DMS53 (cell line): ENCODE measurements around the gene EEIG1.

Experiments used
- DNase-seq: peaks from one replicate; lab custom pipeline; 2025; lab: John Stamatoyannopoulos, UW

EEIG1 gene

GRCh38 chr9:127959841-127960409, 20.9 kb downstream of the EEIG1 start:
- no peak for DNase-seq

- DNase-seq = no peak
Observed at GRCh38 chr9:127959398-127959797, 21.4 kb downstream of the EEIG1 start.

DNA sequence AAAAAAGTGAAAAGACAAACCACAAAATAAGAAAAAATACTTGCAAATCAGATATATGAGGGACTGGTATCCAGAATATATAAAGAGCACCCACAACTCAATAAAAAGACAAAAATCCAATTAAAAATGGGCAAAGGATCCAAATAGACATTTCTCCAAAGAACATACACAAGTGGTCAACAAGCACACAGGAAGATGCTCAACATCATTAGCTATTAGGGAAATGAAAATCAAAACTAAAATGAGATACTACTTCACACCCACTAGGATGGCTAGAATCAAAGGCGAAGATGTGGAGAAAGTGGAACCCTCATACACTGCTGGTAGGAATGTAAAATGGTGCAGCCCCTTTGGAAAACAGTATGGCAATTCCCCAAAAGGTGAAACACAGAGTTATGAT, 22.1 kb downstream of the EEIG1 start:
- DNase-seq = no peak

DNA sequence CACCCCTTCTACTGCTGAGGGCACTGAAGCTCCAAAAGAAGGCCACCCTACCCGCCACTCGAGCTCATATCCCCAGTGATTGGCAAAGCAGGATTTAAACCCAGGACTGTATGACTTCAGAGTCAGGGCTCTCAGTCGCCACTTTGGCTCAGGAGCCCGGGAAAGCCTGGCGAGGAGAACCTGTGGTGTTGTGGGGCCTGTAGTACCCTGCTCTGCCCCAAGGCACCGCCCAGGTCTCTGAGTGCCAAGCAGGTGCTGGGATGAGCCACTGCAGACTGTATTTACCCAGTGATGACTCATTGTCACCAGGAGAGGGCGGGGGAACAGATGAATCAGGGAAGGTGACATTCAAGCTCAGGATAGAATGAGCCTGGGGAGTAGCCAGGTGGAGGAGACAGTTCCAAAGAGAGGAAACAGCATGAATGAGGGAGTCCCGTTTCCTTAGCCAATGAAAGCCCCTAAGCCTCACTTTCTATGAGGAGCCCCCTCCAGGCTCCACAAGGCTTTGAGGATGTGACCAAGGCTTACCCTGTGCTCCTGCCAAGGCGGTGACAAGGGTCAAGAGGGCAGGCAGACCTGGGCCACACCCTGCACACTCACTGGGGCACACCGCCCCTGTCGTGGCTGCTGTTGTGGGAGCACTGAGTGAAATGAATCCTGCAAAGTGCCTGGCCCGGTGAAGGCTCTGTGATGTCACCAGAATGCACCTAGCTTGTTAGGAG, 25.3 kb downstream of the EEIG1 start:
- peak; percentile 99 for DNase-seq

- DNase-seq = peak; percentile 59
Observed at GRCh38 chr9:127954831-127955293, 25.9 kb downstream of the EEIG1 start.

GRCh38 chr9:127953768-127954505, 26.9 kb downstream of the EEIG1 start:
- no peak for DNase-seq

- DNase-seq = no peak
Observed at GRCh38 chr9:127953154-127953553, 27.6 kb downstream of the EEIG1 start.

- no peak for DNase-seq
Observed at GRCh38 chr9:127950513-127951289, 30.1 kb downstream of the EEIG1 start.

GRCh38 chr9:127949827-127950512, 30.8 kb downstream of the EEIG1 start:
- no peak for DNase-seq

DNA sequence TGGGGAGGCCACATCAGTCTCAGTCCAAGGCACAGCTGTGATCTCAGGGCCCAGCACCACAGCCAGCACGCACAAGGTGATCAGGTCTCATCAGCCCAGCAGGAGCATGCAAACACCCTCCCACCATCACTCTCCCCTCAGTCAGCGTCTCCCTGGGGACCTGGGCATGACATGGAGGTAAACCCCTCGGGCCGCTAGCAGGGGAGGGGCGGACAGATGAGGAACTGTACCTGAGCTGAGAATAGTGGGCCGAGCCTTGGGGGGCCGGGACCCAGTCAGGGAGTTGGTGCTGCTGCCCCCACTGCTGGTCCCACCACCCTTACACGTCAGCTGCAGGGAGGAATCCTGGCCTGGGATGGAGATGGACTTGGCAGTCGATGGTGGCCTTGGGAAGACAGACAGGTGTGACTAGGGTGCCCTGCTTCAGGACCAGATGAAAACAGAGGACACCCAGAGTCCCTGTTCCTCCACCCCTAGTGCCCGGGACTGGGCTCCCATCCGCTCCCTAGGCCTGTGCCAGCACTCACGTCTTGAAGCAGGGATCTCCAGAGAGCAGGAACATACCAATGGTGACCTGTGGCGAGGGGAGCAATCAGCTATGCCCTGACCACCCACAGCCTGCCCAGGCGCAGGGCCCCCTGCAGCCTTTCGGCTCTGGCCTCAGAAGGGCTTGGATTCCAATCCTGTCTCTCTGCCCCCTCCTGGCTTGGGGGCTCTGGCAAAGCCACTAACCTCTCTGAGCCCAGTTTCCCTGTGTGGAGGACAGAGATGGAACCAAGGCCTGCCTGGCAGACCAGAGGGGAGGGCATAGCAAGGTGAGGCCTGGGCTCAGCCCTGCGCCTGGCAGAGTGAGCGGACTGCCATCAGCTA, 32.7 kb downstream of the EEIG1 start:
- no peak for DNase-seq

DNA sequence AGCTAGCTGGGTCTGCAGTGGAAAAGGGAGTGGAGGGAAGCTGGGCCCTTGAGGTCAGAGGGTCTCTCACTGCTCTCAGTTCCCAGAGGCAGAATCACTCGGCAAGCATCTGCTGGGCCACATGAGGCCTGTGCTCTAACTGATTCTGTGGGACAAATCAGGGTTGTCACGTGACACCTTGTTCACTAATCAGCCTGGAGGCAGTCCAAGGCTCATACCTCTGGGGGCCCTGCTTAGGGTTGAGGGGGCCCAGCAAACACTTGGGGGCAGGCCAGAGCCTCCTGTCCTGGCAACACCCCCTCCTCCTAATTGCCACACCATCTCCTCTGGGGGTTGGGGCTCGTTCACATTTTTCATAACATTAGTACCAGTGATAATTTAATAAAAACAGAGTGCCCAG, 34.1 kb downstream of the EEIG1 start:
- DNase-seq = no peak

- no peak for DNase-seq
Observed at GRCh38 chr9:127945942-127946341, 34.8 kb downstream of the EEIG1 start.

DNA sequence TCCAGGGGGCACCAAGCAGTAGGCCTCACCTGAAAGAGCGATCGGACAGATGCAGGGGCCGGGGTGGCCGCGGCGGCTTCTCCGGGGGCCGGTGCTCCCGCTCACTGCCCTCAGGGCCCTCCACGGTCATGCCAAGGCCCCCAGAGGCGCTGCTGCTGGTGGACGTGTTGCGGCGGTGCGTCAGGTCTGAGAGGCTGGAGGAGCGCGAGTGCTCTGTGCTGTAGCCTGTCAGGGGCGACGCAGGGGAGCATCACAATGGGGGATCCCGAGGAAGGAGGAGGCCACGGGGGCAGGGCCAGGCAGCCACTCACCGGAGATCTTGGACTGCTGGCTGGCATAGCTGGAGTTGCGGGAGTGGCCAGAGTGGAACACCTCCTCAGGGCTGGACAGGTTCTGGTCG, 35.5 kb downstream of the EEIG1 start:
- DNase-seq = no peak

- no peak for DNase-seq
Observed at GRCh38 chr9:127944586-127945218, 36.1 kb downstream of the EEIG1 start.

- DNase-seq = peak; percentile 97
Observed at GRCh38 chr9:127943731-127944144, 37.1 kb downstream of the EEIG1 start.

DNA sequence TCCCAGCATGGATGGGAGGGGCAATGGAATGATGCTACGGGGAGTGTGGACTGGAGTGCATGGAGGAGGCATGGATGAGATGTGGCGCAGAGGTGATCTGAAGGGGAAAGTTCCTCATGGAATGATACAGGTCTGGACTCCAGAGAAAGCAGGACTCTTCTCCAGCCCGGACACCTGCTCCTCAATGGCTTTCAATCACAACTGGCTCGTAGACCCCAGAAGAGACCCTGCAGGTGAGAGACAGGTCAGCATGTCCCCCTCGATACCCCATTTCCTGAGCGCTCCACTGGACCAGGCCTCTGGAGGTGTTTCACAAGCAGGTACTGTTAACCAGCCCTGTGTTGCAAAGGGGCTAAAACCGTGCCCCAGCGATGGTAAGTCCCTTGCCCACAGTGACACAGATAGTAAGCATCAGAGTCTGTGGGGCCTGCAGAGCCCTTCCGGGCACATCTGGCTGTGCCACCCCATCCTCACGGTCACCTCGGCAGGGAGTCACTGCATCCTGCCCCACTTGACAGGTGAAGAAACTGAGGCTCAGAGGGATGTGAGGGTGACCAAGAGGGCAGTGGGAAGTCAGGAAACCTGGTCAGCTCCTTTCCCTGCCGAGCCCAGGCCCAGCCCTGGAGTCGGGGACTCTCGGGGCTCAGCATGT, 37.7 kb downstream of the EEIG1 start:
- no peak for DNase-seq

DNA sequence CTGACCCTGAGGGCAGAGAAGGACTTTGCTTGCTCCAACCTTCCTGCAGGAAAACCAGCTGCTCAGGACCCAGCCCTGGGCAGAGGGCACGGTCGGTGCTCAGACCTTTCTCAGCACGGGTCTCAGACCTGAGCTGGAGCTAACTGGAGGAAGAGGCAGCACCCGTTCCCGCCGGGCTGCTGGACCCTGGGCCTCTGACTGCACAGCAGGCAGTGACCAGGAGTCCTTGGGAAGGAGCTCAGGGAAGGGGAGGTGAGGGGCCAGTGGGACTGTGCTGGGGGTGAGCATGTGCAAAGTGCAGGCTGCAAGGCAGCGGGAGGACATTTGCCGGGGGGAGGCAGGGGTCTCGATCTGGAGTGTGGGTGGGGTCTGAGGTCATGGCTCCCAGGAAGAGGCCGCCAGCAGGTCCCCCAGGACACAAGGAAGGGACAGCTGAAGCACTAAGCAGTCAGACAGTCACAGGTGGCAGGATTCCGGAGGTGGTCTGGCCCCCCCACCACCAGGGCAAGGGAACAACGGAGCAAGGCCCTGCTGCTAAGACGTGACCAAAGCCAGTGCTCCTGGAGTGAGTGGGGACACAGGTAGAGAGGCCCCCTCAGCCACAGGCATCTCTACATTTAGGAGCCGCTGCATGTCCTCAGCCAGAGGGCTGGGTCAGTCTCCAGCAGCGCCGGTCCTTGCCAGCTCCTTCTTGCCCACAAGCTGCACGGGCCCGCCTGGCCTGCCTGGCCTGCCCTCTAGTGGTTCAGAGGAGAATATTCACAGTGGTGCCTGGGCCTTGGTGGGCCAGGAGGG, 38.4 kb downstream of the EEIG1 start:
- DNase-seq = peak; percentile 80

DNA sequence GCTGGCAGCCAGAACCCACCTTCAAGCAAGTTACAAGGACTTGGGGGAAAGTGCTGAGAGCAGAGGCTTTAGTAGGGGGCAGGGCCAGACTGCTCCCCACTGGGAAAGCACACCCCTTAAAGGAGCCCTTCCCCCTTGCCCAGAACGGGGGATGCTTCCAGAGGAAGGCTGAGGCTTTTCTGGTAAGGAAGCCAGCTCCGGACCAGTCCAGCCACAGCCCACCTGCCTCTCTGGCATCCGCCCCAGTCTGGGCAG, 38.9 kb downstream of the EEIG1 start:
- DNase-seq = no peak
